Measurements from ENCODE around the gene THY1. TPM values are rescaled to one million over a fixed set of nuclear protein-coding genes. Genes with fewer than 3 reads are reported as not detected.

The THY1 gene
- total and polyA plus RNA-seq, 2 of the 8 experiments (the other 6 are each of a cell fraction or from before 2014, with no cell fraction given), result 286 to 2,479 TPM

GRCh38 chr11:119416606-119417580 lies 6.1 kb downstream of the THY1 start:
- Histone ChIP-seq H3K27me3 (replicated peaks in 1 of 4; ENCODE audit: control insufficient read depth in 3 of 4, extremely low read depth in 1 of 4, insufficient read depth in 3 of 4, low read length in 3 of 4) (no peaks in the 10 kb centered on the region), H3K56ac (replicated peaks; ENCODE audit: insufficient read length, low read depth, low read length) (no peak overlapping the region), H4K8ac (ENCODE audit: extremely low read depth, insufficient read depth, low read length) (no peak overlapping the region; the same call in 1 of the 2 replicates), H3K36me3 (ENCODE audit: control insufficient read depth in 2 of 4, insufficient read depth in 4 of 4, low read length in 3 of 4) (peaks cover 19 to 28% (median 24%) of the 10 kb centered on the region in 4 experiments), H3K18ac (ENCODE audit: extremely low read depth, low read length) (peak overlapping the region; percentile 48), H2BK5ac (ENCODE audit: low read depth, low read length) (peak overlapping the region; percentile 75; the same call in 1 of the 2 replicates), H4K20me1 (replicated peaks in 1 of 2; ENCODE audit: control insufficient read depth in 1 of 2, insufficient read depth in 2 of 2, low read length in 2 of 2) (peaks cover 8 to 19% of the 10 kb centered on the region in 2 experiments), H3K9me3 (ENCODE audit: insufficient read depth in 2 of 2, low read depth in 1 of 2, low read length in 1 of 2) (no peaks in the 10 kb centered on the region), H2BK20ac (ENCODE audit: low read length) (no peak overlapping the region), H4K91ac (replicated peaks; ENCODE audit: insufficient read length, low read length) (no peak overlapping the region), H3K4ac (replicated peaks; ENCODE audit: insufficient read length, low read depth, low read length) (no peak overlapping the region), H3K79me2 (ENCODE audit: control insufficient read depth in 1 of 2, insufficient read depth in 2 of 2, low read length in 2 of 2) (peaks cover 0 to 23% of the 10 kb centered on the region in 2 experiments; a peak in 2 of 4 replicates), H3K79me1 (ENCODE audit: low read depth, low read length) (peaks cover 21% of the 10 kb centered on the region), H3K4me3 (ENCODE audit: extremely low read depth in 1 of 4, insufficient read depth in 2 of 4, low read depth in 3 of 4, low read length in 4 of 4) (no peak overlapping the region), H2BK12ac (ENCODE audit: low read depth, low read length) (no peak overlapping the region), H4K5ac (ENCODE audit: insufficient read length, low read depth, low read length) (no peak overlapping the region), H2BK120ac (replicated peaks; ENCODE audit: low read depth, low read length) (no peak overlapping the region), H3K23me2 (ENCODE audit: low read depth, low read length) (peaks cover 7% of the 10 kb centered on the region), H3K23ac (ENCODE audit: insufficient read length) (no peak overlapping the region), H3K4me1 (replicated peaks in 1 of 4; ENCODE audit: control insufficient read depth in 3 of 4, insufficient read depth in 4 of 4, low read length in 3 of 4) (peaks cover 6 to 24% (median 21%) of the 10 kb centered on the region in 4 experiments), H3K9ac (replicated peaks in 1 of 4; ENCODE audit: extremely low read depth in 1 of 4, low read depth in 3 of 4, low read length in 3 of 4) (no peak overlapping the region; a peak in 1 of 7 replicates), H3K27ac (ENCODE audit: low read depth, low read length) (peak overlapping the region; percentile 23; the same call in 1 of the 2 replicates), H3K14ac (ENCODE audit: insufficient read length) (no peak overlapping the region), H2AFZ (ENCODE audit: low read length) (no peak overlapping the region), H2BK15ac (ENCODE audit: low read length) (no peak overlapping the region; the same call in 1 of the 2 replicates), H2AK5ac (ENCODE audit: low read depth, low read length) (0 out of 2 replicates have a peak overlapping the region, but pooled peaks have one; percentile 40), H3K4me2 (ENCODE audit: insufficient read depth in 1 of 2, low read depth in 2 of 2, low read length in 2 of 2) (peak overlapping the region in 1 of 2 experiments; percentile 33; a peak in 2 of 4 replicates)
- DNase-seq (ENCODE audit: low read depth in 1 of 2, low spot score in 2 of 2) (no peak), FAIRE-seq (peak; percentile 50)
- CTCF ChIA-PET (ENCODE audit: partially characterized antibody), result interaction anchor here (0.8 to 3.7 kb wide), 23 partner anchors 9 to 526 kb away, joined by 3 to 19 read pairs (median 4); partner anchors contain the start of gene USP2
- POLR2A ChIA-PET (ENCODE audit: partially characterized antibody), result interaction anchor here (0.7 to 6.4 kb wide), 24 partner anchors 9 to 322 kb away, joined by 3 to 50 read pairs (median 4); a partner anchor contains a TSS
- 79% methylated on average over 16 of the region's 16 CpGs; no CpG with 5 or more reads in 1 of the 2 experiments for WGBS, 2 experiments (ENCODE audit: extremely low coverage in 1 of 2, insufficient coverage in 1 of 2, insufficient read length in 1 of 2, insufficient replicate concordance in 2 of 2, low coverage in 1 of 2, low lambda C conversion rate in 2 of 2, missing lambda C conversion rate in 1 of 2)
- TF ChIP-seq TAF1 (IDR thresholded peaks at IDR 0.05; ENCODE audit: low read depth, low read length) (0 out of 2 replicates have a peak, but pooled peaks have one; percentile 8), CHD2 (IDR thresholded peaks at IDR 0.05; ENCODE audit: low read length) (peak; percentile 8; the same call in 1 of the 2 replicates), POLR2A (IDR thresholded peaks at IDR 0.05; ENCODE audit: control extremely low read depth in 1 of 2, low read depth in 2 of 2, low read length in 2 of 2) (peak; percentile 77 to 85), POLR2AphosphoS5 (IDR thresholded peaks at IDR 0.05; ENCODE audit: low read depth, low read length) (peak; percentile 36), SIX5 (IDR thresholded peaks at IDR 0.05; ENCODE audit: low read depth, low read length) (no peak), TAF7 (optimal IDR thresholded peaks at IDR 0.05; ENCODE audit: borderline replicate concordance, low read depth, low read length) (no peak), CTCF (IDR thresholded peaks at IDR 0.05; ENCODE audit: control extremely low read depth in 1 of 3, insufficient read depth in 1 of 3, low read depth in 1 of 3, low read length in 3 of 3) (peak in 2 of 3 experiments; percentile 20 to 26; a peak in 2 of 4 replicates), RBBP5 (IDR thresholded peaks at IDR 0.05; ENCODE audit: borderline replicate concordance, low read depth, low read length) (no peak)
